Prostate gland (tissue), 2 donors: Measurements from ENCODE around the gene TMEM235. TPM values are rescaled to one million over a fixed set of nuclear protein-coding genes. Genes with fewer than 3 reads are reported as not detected.

Experiments used
- DNase-seq: peaks from one replicate; pipeline ENCODE4 v3.0.0-alpha.2; 2019; ENCODE audit warnings: low spot score
- H3K27ac ChIP-seq, 2 donors: fragments of 200-600 bp; sonication (generic); 2 replicates each; pipeline ENCODE4 v1.5.1; 2017 to 2019
- H3K27me3 ChIP-seq: fragments of 200-600 bp; sonication (generic); replicated peaks from 2 replicates; pipeline ENCODE4 v1.5.1; 2019; ENCODE audit not compliant: insufficient read depth
- H3K36me3 ChIP-seq, 2 donors: fragments of 200-600 bp; sonication (generic); 1 replicate in 1 of 2; 2 replicates in 1 of 2; pipeline versions ENCODE4 v1.5.1 to v1.8.1; 2017 to 2019
- H3K4me1 ChIP-seq: fragments of 200-600 bp; sonication (generic); replicated peaks from 2 replicates; pipeline ENCODE4 v1.5.1; 2019
- H3K4me3 ChIP-seq, 2 donors: fragments of 200-600 bp; sonication (generic); 2 replicates each; pipeline ENCODE4 v1.5.1; 2017 to 2019
- H3K9me3 ChIP-seq: fragments of 200-600 bp; sonication (generic); 2 replicates; pipeline ENCODE4 v1.5.1; 2017
- POLR2A ChIP-seq: fragments of 450-650 bp; IDR thresholded peaks from one replicate; pipeline ENCODE4 v1.6.1; 2016; ENCODE audit warnings: antibody characterized with exemption, mild to moderate bottlenecking
- POLR2AphosphoS5 ChIP-seq: sonication (generic); formaldehyde crosslinking; IDR thresholded peaks from one replicate; pipeline ENCODE4 v1.6.1; 2017; ENCODE audit warnings: antibody characterized with exemption
- WGBS: methylation state at CpG from one replicate; pipeline ENCODE4 v1.1.5; 2018; 5-methylcytosine and 5-hydroxymethylcytosine counted together
- intact Hi-C: fragments of 100-400 bp; cut with DNase I; formaldehyde crosslinking; loops from one replicate; pipeline ENCODE4 v1.14.2; 2022
- total RNA-seq, 2 donors: library from RNA; depleted of rRNA; stranded (reverse); fragments of >200 nt; gene quantifications; one replicate each; pipeline ENCODE4 v1.1.0, GENCODE V29; 2016
- TF ChIP-seq, protein P1 (sequence below), 4 experiments: fragments of 200-600 bp in 2 of 4; fragments of 450-650 bp in 2 of 4; sonication (generic) in 2 of 4; IDR thresholded peaks; 1 replicate in 3 of 4; 2 replicates in 1 of 4; pipeline ENCODE4 v1.5.1; 2016 to 2019; ENCODE audit warnings: antibody characterized with exemption in 4 of 4, mild to moderate bottlenecking in 2 of 4, moderate library complexity in 2 of 4

The TMEM235 gene
- total RNA-seq, 2 donors from 2014 or later, result not detected

GRCh38 chr17:78259192-78259554 lies 27.7 kb downstream of the TMEM235 start:
- H3K4me1 ChIP-seq, result no peaks in the 10 kb centered on the region
- no peaks in the 10 kb centered on the region for H3K36me3 ChIP-seq
- whole genome bisulfite sequencing, result 78% methylated on average over 10 of the region's 10 CpGs
- H3K27me3 ChIP-seq, result no peaks in the 10 kb centered on the region
- H3K4me3 ChIP-seq, result no peak overlapping the region
- no peak overlapping the region for H3K27ac ChIP-seq
- TF ChIP-seq, protein P1, sequence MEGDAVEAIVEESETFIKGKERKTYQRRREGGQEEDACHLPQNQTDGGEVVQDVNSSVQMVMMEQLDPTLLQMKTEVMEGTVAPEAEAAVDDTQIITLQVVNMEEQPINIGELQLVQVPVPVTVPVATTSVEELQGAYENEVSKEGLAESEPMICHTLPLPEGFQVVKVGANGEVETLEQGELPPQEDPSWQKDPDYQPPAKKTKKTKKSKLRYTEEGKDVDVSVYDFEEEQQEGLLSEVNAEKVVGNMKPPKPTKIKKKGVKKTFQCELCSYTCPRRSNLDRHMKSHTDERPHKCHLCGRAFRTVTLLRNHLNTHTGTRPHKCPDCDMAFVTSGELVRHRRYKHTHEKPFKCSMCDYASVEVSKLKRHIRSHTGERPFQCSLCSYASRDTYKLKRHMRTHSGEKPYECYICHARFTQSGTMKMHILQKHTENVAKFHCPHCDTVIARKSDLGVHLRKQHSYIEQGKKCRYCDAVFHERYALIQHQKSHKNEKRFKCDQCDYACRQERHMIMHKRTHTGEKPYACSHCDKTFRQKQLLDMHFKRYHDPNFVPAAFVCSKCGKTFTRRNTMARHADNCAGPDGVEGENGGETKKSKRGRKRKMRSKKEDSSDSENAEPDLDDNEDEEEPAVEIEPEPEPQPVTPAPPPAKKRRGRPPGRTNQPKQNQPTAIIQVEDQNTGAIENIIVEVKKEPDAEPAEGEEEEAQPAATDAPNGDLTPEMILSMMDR (IDR thresholded peaks at IDR 0.05), result no peak
- no peak for TF ChIP-seq POLR2AphosphoS5
- intact Hi-C loops, result no loop called here
- H3K9me3 ChIP-seq, result no peaks in the 10 kb centered on the region
- DNase-seq, result no peak

GRCh38 chr17:78263063-78263735 lies 31.8 kb downstream of the TMEM235 start:
- Histone ChIP-seq H3K36me3 (no peaks in the 10 kb centered on the region), H3K9me3 (no peaks in the 10 kb centered on the region), H3K4me3 (no peak overlapping the region), H3K27me3 (no peaks in the 10 kb centered on the region), H3K27ac (no peak overlapping the region), H3K4me1 (no peaks in the 10 kb centered on the region)
- intact Hi-C loops, result no loop called here
- DNase-seq, result no peak
- 67% methylated on average over 23 of the region's 23 CpGs for WGBS
- no peak for TF ChIP-seq POLR2A
- TF ChIP-seq, protein P1 (IDR thresholded peaks at IDR 0.05), result no peak
- no peak for TF ChIP-seq POLR2AphosphoS5

- no peaks in the 10 kb centered on the region for H3K27me3 ChIP-seq
- 95% methylated on average over 9 of the region's 9 CpGs for WGBS
- no peaks in the 10 kb centered on the region for H3K36me3 ChIP-seq
- no peak for TF ChIP-seq POLR2AphosphoS5
- no peak for TF ChIP-seq POLR2A
- TF ChIP-seq, protein P1 (IDR thresholded peaks at IDR 0.05), result no peak
- no peak overlapping the region for H3K4me3 ChIP-seq
- no peaks in the 10 kb centered on the region for H3K9me3 ChIP-seq
- no peak for DNase-seq
- H3K4me1 ChIP-seq, result no peaks in the 10 kb centered on the region
- intact Hi-C loops, result no loop called here
- no peak overlapping the region for H3K27ac ChIP-seq
These were observed 32.4 kb downstream of the TMEM235 start for GRCh38 chr17:78263736-78264340.

- Histone ChIP-seq H3K36me3 (no peaks in the 10 kb centered on the region), H3K4me3 (no peak overlapping the region), H3K9me3 (no peaks in the 10 kb centered on the region), H3K27ac (no peak overlapping the region), H3K4me1 (no peaks in the 10 kb centered on the region), H3K27me3 (no peaks in the 10 kb centered on the region)
- TF ChIP-seq, protein P1 (IDR thresholded peaks at IDR 0.05), result no peak
- no peak for TF ChIP-seq POLR2A
- no peak for TF ChIP-seq POLR2AphosphoS5
- intact Hi-C loops, result no loop called here
- WGBS, result 88% methylated on average over 5 of the region's 5 CpGs
- DNase-seq, result no peak
These were observed 33.2 kb downstream of the TMEM235 start for GRCh38 chr17:78264590-78264989.

DNA sequence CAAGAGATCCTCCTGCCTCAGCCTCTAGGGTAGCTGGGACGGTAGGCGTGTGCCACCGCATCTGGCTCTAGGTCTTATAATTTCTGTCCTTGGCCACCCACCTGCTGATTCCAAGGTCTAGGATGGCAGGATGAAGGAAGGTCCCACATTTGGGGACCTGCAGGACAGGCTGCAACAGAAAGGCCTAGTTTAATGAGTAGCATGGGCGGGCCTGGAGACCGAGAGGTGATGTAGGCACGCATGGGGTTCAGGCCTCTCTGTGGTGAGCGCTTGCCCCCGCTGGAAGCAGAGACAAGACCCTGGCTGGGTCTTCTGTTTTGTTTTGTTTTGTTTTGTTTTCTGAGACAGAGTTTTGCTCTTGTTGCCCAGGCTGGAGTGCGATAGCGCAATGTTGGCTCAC lies 33.7 kb downstream of the TMEM235 start:
- WGBS, result 94% methylated on average over 10 of the region's 10 CpGs
- no peaks in the 10 kb centered on the region for H3K4me1 ChIP-seq
- TF ChIP-seq POLR2AphosphoS5, result no peak
- TF ChIP-seq, protein P1 (IDR thresholded peaks at IDR 0.05), result no peak
- no peak for TF ChIP-seq POLR2A

More for the DNA sequence above, 33.7 kb downstream of the TMEM235 start:
- DNase-seq, result no peak
- Histone ChIP-seq H3K9me3 (no peaks in the 10 kb centered on the region), H3K27me3 (no peaks in the 10 kb centered on the region), H3K4me3 (no peak overlapping the region), H3K27ac (no peak overlapping the region), H3K36me3 (no peaks in the 10 kb centered on the region)
- intact Hi-C loops, result no loop called here
